ENCODE measurements around the gene C12orf60. TPM values are rescaled to one million over a fixed set of nuclear protein-coding genes. Genes with fewer than 3 reads are reported as not detected.

C12orf60 gene
- total RNA-seq, 1 experiment from 2014 or later, result 1.9 TPM

DNA sequence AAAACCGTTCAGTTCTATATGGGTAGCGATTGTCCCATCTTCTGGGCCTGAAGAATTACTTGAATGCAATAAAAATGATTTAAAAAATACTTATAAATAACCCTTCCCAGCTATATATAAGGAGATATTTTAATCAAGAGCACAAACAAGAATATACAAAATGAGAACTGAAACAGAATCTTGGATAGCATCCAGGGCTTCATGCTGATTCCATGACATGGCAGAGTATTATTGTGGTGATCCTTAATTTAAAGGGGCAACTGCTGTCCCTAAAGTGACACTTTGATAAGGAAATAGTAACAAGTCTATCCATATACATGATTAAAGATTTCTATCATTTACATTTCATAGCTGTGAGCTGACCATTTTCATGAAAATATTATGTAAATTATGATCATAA, 19.0 kb upstream of the C12orf60 start:
- no peak overlapping the region; a peak in 1 of 7 replicates for H3K27ac Mint-ChIP-seq
- WGBS (ENCODE audit: extremely low coverage, insufficient read length, low lambda C conversion rate), result no CpG with 5 or more reads among the region's 2 CpGs

More for the DNA sequence above, 19.0 kb upstream of the C12orf60 start:
- H3K4me2 ChIP-seq (ENCODE audit: insufficient read depth, insufficient read length, low read length), result no peak overlapping the region
- no peak overlapping the region for H3K56ac ChIP-seq (ENCODE audit: insufficient read length, low read depth, low read length)
- H4K20me1 ChIP-seq (ENCODE audit: control insufficient read depth, insufficient read depth, insufficient read length), result no peaks in the 10 kb centered on the region
- no peak overlapping the region for H2BK20ac ChIP-seq (ENCODE audit: low read depth, low read length, poor library complexity, severe bottlenecking)
- no peak overlapping the region for H2AFZ ChIP-seq (ENCODE audit: low read length)
- peaks cover 21 to 47% (median 31%) of the 10 kb centered on the region in 3 experiments; a peak in 6 of 7 replicates for H3K36me3 Mint-ChIP-seq (ENCODE audit: insufficient read depth in 1 of 3, low read depth in 3 of 3)
- no peak overlapping the region for H3K27ac ChIP-seq (ENCODE audit: insufficient read length, low read depth, low read length)
- H3K27me3 ChIP-seq (ENCODE audit: insufficient read depth, low read length), result no peaks in the 10 kb centered on the region
- H3K4me3 Mint-ChIP-seq, result no peak overlapping the region
- peaks cover 2% of the 10 kb centered on the region; the same call in 1 of the 2 replicates for H3K4me1 ChIP-seq (ENCODE audit: insufficient read depth, low read length)
- H3K79me2 ChIP-seq (ENCODE audit: insufficient read depth, low read length), result no peaks in the 10 kb centered on the region
- TF ChIP-seq, protein P1, sequence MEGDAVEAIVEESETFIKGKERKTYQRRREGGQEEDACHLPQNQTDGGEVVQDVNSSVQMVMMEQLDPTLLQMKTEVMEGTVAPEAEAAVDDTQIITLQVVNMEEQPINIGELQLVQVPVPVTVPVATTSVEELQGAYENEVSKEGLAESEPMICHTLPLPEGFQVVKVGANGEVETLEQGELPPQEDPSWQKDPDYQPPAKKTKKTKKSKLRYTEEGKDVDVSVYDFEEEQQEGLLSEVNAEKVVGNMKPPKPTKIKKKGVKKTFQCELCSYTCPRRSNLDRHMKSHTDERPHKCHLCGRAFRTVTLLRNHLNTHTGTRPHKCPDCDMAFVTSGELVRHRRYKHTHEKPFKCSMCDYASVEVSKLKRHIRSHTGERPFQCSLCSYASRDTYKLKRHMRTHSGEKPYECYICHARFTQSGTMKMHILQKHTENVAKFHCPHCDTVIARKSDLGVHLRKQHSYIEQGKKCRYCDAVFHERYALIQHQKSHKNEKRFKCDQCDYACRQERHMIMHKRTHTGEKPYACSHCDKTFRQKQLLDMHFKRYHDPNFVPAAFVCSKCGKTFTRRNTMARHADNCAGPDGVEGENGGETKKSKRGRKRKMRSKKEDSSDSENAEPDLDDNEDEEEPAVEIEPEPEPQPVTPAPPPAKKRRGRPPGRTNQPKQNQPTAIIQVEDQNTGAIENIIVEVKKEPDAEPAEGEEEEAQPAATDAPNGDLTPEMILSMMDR (conservative IDR thresholded peaks at IDR 0.05), result no peak
- H3K79me1 ChIP-seq (ENCODE audit: insufficient read depth, low read depth, low read length, poor library complexity, severe bottlenecking), result no peaks in the 10 kb centered on the region
- H3T11ph ChIP-seq (ENCODE audit: low read length), result no peak overlapping the region
- no peak overlapping the region for H2BK5ac ChIP-seq (ENCODE audit: insufficient read length, low read length)
- no peak overlapping the region for H3K18ac ChIP-seq (ENCODE audit: insufficient read length, low read depth, low read length)
- DNase-seq, result no peak
- H3K9me3 ChIP-seq (ENCODE audit: control insufficient read depth, low read depth, low read length), result no peaks in the 10 kb centered on the region
- H3K4ac ChIP-seq (ENCODE audit: low read depth, low read length), result no peak overlapping the region
- H3K23ac ChIP-seq (ENCODE audit: insufficient read length, low read depth, low read length), result no peak overlapping the region
- no peaks in the 10 kb centered on the region for H3K23me2 ChIP-seq (ENCODE audit: insufficient read length, low read depth, low read length, poor library complexity, severe bottlenecking)
- no peak overlapping the region for H2BK15ac ChIP-seq (ENCODE audit: low read depth, low read length)
- H3K14ac ChIP-seq (ENCODE audit: insufficient read depth, low read length), result no peak overlapping the region
- H3K4me1 Mint-ChIP-seq, result 0 out of 4 replicates have a peak, but pooled peaks cover 0 to 3% of the 10 kb centered on the region in 2 experiments
- no peak overlapping the region for H4K91ac ChIP-seq (ENCODE audit: insufficient read length, low read depth, low read length)
- no peak overlapping the region for H4K5ac ChIP-seq (ENCODE audit: insufficient read length, low read depth, low read length)
- H2BK120ac ChIP-seq (ENCODE audit: low read depth, low read length, poor library complexity, severe bottlenecking), result no peak overlapping the region
- no peaks in the 10 kb centered on the region for H3K9me3 Mint-ChIP-seq
- no peak overlapping the region for H4K8ac ChIP-seq (replicated peaks; ENCODE audit: insufficient read length, low read depth, low read length)
- H2BK12ac ChIP-seq (ENCODE audit: insufficient read length, low read depth, low read length), result no peak overlapping the region
- H2AK5ac ChIP-seq (ENCODE audit: insufficient read length, low read length), result no peak overlapping the region
- no peak overlapping the region for H3K9ac ChIP-seq (ENCODE audit: extremely low read depth, insufficient read length, low read length)
- H3K27me3 Mint-ChIP-seq (ENCODE audit: low read depth), result no peaks in the 10 kb centered on the region
